HG03460 (cell line): ENCODE measurements around the gene CD248.
"Not testable (repeated sequence)": the region's sequence is repeated elsewhere in the genome, so short reads cannot be mapped to it uniquely, and the experiment has no call there.

Experiments
- ATAC-seq: cut with Tn5 transposase; IDR thresholded peaks from one replicate; pipeline ENCODE4 v1.9.1; 2021; ENCODE audit not compliant: unreplicated experiment

The CD248 gene

GRCh38 chr11:66313321-66314185, 3.3 kb downstream of the CD248 start:
- no peak for ATAC-seq

- ATAC-seq: peak; percentile 63
These were observed 4.1 kb downstream of the CD248 start for GRCh38 chr11:66312549-66313320.

- ATAC-seq: peak; percentile 58
These were observed 4.8 kb downstream of the CD248 start for GRCh38 chr11:66311965-66312548.

GRCh38 chr11:66311470-66311964, 5.3 kb downstream of the CD248 start:
- ATAC-seq: no peak

GRCh38 chr11:66310803-66311440, 5.9 kb downstream of the CD248 start:
- not testable (repeated sequence) for ATAC-seq

GRCh38 chr11:66310324-66310723, 6.5 kb downstream of the CD248 start:
- no peak for ATAC-seq

- no peak for ATAC-seq
These were observed 7.4 kb downstream of the CD248 start for GRCh38 chr11:66309475-66309874.

GRCh38 chr11:66302656-66303055, 14.2 kb downstream of the CD248 start:
- no peak for ATAC-seq

- ATAC-seq: no peak
These were observed 17.7 kb downstream of the CD248 start for GRCh38 chr11:66299186-66299585.

- ATAC-seq: no peak
These were observed 19.2 kb downstream of the CD248 start for GRCh38 chr11:66297610-66298009.

GRCh38 chr11:66294626-66295620, 21.9 kb downstream of the CD248 start:
- ATAC-seq: no peak

- ATAC-seq: no peak
These were observed 22.8 kb downstream of the CD248 start for GRCh38 chr11:66293777-66294625.

GRCh38 chr11:66293352-66293751, 23.5 kb downstream of the CD248 start:
- no peak for ATAC-seq

GRCh38 chr11:66292543-66293332, 24.1 kb downstream of the CD248 start:
- no peak for ATAC-seq

- ATAC-seq: no peak
These were observed 24.9 kb downstream of the CD248 start, which contains the start of gene TMEM151A for GRCh38 chr11:66291706-66292542. Gene TMEM151A, plus strand, starts transcription at chr11:66291894. Its CDS starts 120 bp downstream, at chr11:66292014.

GRCh38 chr11:66291303-66291705, 25.5 kb downstream of the CD248 start:
- ATAC-seq: no peak

- no peak for ATAC-seq
These were observed 26.6 kb downstream of the CD248 start for GRCh38 chr11:66290330-66290621.
